ENCODE data around the gene TECR. TPM values are rescaled to one million over a fixed set of nuclear protein-coding genes. Genes with fewer than 3 reads are reported as not detected.

Gene TECR
- total and polyA plus RNA-seq, 9 of the 15 experiments (the other 6 are each of a cell fraction or from before 2014, with no cell fraction given), result 29.3 to 211 (median 81.4) TPM

GRCh38 chr19:14530005-14530348, 583 bp downstream of the TECR start (continued):
- TF ChIP-seq FOXK2 (conservative IDR thresholded peaks at IDR 0.05 in 1 of 2, IDR thresholded peaks at IDR 0.05 in 1 of 2; ENCODE audit: low read depth in 2 of 2) (no peak), THRAP3 (IDR thresholded peaks at IDR 0.05; ENCODE audit: borderline replicate concordance) (no peak), GTF3C2 (IDR thresholded peaks at IDR 0.05; ENCODE audit: borderline replicate concordance, extremely low read depth, insufficient read length) (no peak), ZNF12 (CRISPR knock-in tag; IDR thresholded peaks at IDR 0.05) (no peak), SREBF1 (IDR thresholded peaks at IDR 0.05; ENCODE audit: borderline replicate concordance, low read depth, low read length) (no peak), ZNF165 (CRISPR knock-in tag; IDR thresholded peaks at IDR 0.05; ENCODE audit: borderline replicate concordance) (no peak), GABPB2 (CRISPR knock-in tag; conservative IDR thresholded peaks at IDR 0.05) (no peak), HDAC2 (IDR thresholded peaks at IDR 0.05) (peak; percentile 38; the same call in 1 of the 2 replicates), NCOA6 (IDR thresholded peaks at IDR 0.05) (no peak), CBX3 (IDR thresholded peaks at IDR 0.05; ENCODE audit: borderline replicate concordance in 1 of 2, low read length in 2 of 2) (no peak), YY1 (IDR thresholded peaks at IDR 0.05; ENCODE audit: borderline replicate concordance in 1 of 3, control insufficient read depth in 1 of 3, extremely low read depth in 1 of 3, insufficient read depth in 3 of 3, insufficient read length in 1 of 3, insufficient replicate concordance in 2 of 3, low read depth in 1 of 3, low read length in 2 of 3) (no peak), BCOR (IDR thresholded peaks at IDR 0.05) (no peak), ZC3H11A (IDR thresholded peaks at IDR 0.05; ENCODE audit: low read depth, low read length) (no peak), E2F6 (IDR thresholded peaks at IDR 0.05; ENCODE audit: borderline replicate concordance in 1 of 2, extremely low read depth in 1 of 2, insufficient read depth in 1 of 2, insufficient read length in 1 of 2, low read depth in 1 of 2, low read length in 1 of 2, poor library complexity in 1 of 2, severe bottlenecking in 1 of 2) (no peak), ATF2 (CRISPR knock-in tag; IDR thresholded peaks at IDR 0.05) (no peak), AFF1 (IDR thresholded peaks at IDR 0.05; ENCODE audit: low read depth in 1 of 2, partially characterized antibody in 2 of 2) (no peak), TRIM24 (IDR thresholded peaks at IDR 0.05) (no peak), DPF2 (IDR thresholded peaks at IDR 0.05) (peak; percentile 56; the same call in 1 of the 2 replicates), SMC3 (conservative IDR thresholded peaks at IDR 0.05; ENCODE audit: insufficient read depth, low read depth, low read length) (no peak)
